Mesenteric fat pad (tissue), 1 donor: ENCODE results near the gene RHBDL1. TPM values are rescaled to one million over a fixed set of nuclear protein-coding genes. Genes with fewer than 3 reads are reported as not detected.

ENCODE experiments used
- DNase-seq: peaks from one replicate; pipeline ENCODE4 v3.0.0-alpha.2; 2020; ENCODE audit warnings: low spot score
- total RNA-seq: library from RNA; stranded (reverse); fragmentation: NEBNext Ultra II Directional; extraction: Animal tissue kit (Norgen Biotek cat#: 25700); gene quantifications from one replicate; pipeline ENCODE4 v1.2.1, GENCODE V29; 2021
- donor health status: DM: yes; HTN: yes; CAD: no.

Gene RHBDL1
- total RNA-seq, 1 donor from 2014 or later: 0.84 TPM

DNA sequence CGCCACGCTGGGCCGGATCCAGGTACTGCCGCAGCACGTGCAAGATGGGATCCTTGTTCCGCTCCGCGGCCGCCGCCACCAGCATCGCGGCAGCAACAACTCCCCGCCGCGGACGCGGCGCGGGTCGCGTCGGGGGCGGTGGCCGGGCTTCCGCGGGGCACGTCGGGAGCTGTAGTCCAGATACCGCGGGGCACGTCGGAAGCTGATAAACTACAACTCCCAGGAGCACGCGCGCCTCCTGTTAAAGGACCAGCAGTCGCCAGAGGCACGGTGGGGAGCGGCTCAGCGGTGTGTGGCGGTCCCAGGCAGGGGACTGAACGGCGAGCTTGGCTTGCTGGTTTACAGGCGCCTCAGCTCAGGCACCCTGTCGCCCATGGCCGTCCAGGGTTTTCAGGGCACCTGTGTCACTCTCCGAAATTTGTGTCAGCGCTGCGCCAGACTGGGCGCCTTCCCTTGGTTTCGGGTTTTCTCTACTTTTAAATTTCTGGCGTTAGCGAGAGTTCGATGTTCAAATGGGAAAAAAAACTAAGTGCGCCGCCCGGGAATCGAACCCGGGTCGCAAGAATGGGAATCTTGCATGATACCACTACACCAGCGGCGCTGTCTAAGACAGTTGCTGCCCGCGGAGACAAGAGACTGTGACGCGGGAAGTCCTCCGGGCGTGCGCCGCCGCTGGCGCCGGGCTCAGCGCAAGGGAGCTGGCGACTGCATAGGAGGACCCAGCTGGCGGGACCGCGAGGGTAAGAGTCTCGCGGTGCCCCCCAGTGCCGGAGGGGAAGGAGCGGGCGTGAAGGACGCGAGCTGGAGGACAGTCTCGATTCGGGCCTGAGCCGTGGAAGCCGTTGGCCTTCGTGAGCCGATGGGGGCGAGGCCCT, 39.0 kb upstream of the RHBDL1 start, which contains the start of gene METTL26:
Gene METTL26 (minus strand): TSS at position 100 of the 875 bp plus-strand sequence. CDS start 15 bp downstream, at position 85.
- DNase-seq: peak; percentile 98

DNA sequence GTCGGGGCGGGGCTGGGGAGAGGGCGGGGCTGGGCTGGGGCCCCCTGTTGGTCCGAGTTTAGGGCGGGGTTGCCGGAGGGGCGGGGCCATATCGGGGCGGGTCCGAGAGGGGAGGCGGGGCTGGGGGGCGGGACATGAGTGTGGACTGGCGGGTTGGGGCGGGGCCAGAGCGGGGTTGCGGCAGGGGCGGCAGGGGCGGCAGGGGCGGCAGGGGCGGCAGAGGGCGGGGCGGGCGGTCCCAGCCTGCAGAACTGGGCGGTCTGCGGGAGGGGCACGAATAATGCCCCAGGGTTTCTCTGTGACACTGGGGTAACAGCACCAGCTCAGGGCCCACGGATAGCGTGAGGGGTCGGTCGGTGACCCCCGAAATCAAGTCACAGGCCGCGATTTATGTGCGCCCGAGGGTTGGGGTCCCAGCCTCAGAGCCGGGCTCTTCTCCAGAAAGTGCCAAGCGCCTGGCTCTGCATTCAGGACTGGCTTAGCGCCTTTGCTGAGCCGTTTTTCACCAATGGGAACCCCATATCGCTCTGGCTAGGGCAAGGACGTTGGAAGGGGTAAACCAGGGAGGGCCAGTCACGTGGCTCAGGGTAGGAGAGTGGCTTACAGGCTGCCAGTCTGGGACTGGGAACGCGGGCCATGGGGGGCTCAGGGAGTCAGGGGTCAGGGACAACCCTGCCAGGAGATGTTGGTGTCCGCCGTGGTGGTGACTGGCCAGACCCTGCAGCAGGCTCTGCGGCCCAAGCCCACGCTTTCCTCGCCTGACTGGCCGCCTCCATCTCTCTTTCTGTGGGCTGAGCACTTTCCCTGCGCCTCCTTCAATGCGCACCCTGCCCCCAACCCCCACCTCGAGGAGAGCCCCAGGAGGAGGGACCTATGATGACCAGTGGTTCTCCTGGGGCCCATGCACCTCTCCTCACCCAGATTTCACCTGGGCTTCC, 38.1 kb upstream of the RHBDL1 start:
- DNase-seq: peak; percentile 95

DNA sequence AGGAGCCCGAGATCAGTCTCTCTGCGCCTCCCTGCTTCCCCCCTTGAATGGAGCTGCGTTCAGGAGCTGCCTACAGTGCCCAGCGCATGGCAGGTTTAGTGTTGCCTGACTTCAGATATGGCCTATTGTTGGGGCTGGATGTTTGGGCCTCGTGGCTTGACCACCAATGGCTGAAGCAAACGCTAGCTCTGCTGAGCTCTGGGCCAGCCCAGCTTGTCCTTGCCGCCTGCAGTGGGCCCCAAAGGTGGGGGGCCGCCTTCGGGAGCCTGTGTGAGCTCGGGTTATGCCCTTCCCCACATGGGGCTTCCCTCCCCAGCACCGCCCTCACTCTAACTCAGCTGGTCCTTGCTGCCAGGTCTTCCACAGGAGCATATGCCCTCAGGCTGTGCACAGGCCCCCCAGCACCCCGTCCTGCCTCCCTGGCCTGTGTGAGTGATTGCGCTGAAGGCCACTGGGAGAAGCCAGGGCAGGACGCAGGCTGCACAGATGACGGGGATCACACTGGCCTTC, 37.4 kb upstream of the RHBDL1 start:
- no peak for DNase-seq

DNA sequence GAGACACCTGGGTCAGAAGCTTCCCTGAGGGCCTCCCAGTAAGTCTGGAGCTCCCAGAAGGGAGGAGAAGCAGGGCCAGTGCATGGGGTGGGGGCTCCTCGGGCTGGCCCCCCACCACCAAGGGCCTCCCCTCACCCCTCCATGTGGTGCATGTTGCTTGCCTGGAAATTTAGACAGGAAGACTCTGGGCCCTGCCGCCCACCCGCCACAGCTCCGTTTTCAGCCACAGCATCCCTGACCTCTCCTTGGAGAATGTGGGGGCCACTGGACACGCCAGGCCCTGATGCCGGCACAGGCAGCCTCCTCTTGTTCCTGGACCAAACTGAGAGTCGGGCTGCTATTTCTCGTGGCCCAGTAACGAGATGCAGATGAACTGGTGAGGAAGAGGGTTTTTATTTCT, 36.6 kb upstream of the RHBDL1 start:
- no peak for DNase-seq

DNA sequence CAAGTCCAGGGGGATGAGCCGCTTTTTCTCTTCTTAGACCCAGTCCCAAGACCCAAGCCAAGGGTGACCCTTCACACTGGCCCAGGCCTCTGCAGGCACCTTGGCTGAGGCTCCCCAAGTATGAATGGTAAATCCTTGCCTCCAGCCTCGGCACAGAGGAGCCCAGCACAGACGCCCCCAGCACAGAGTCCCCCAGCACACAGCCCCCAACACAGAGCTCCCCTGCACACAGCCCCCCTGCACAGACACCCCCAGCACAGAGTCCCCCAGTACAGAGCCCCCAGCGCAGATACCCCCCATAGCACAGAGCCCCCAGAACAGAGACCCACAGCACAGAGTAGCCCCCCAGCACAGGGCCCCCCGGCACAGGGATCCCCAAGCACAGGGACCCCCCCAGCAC, 34.9 kb upstream of the RHBDL1 start:
- DNase-seq: no peak

DNA sequence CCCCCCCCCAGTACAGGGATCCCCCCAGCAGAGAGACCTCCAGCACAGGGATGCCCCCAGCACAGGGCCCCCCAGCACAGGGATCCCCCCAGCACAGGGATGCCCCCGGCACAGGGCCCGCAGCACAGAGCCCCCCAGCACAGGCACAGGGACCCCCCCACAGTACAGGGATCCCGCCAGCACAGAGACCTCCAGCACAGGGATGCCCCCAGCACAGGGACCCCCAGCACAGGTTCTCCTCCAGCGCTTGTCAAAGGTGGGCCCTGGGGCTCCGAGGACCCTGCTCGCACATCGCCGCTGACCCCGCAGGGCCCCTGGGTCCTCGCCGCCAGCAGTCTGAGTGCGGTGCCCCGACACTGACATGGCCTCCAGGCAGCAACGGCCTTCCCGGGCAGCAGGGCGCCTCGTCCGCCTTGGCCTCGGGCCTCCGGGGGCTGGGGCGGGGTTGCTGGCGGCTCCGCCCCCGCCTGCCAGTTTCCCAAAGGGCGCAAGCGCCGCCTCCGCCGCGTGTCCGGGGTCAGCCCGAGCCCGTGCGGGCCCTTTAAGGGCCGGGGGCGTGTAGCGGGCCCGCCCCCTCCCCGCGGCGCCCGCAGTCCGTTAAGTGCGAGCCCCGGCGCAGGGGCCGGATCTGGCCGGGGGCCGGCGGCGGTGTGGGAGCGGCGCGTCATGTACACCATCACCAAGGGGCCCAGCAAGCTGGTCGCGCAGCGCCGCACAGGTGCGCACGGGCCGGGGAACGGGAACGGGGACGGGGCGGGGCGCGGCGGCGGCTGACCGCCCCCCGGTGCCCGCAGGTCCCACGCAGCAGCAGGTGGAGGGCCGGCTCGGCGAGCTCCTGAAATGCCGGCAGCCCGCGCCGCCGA, 33.9 kb upstream of the RHBDL1 start, which contains the start of gene MCRIP2:
Gene MCRIP2 (plus strand): TSS at position 503 of the 863 bp plus-strand sequence. CDS start 164 bp downstream, at position 667.
- peak; percentile 95 for DNase-seq

DNA sequence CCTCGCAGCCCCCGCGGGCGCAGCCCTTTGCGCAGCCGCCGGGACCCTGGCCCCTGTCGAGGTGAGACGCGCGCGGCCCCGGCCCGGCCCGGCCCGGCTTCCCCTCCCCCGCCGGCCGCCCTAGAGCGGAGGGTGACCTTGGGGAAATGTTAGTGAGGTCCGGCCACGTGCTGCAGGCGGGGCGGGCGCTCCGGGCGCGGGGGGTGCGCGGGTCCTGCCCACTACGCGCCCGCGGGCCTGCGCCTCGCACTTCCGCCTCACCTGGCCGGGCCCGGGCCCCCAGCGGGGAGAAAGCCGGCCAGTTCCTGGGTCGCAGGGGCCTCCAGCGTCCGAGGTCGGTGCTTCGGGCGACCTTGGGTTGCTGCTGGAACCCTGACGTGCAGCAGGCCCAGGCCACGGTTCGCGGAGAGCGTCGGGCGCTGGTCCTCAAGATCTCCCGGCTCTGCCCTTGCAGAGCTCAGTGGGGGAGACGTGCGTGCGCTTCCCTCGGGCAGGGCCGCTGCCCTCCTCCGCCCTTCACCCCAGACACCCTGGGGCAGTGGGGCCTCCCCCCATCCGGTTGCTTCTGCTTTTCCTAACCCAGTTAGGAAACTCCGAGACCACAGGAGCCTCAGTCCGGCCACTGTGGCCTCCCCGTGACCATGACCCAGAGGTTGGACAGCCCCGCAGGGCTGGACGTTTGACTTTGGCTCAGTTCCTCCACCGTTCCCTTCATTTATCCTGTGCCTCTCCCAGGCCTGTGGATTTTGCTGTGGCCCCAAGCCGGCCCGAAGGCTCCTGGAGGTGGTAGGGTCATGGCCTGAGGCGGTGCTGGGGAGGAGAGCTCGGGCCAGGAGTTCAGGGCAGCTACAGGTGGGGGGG, 33.1 kb upstream of the RHBDL1 start:
- no peak for DNase-seq

DNA sequence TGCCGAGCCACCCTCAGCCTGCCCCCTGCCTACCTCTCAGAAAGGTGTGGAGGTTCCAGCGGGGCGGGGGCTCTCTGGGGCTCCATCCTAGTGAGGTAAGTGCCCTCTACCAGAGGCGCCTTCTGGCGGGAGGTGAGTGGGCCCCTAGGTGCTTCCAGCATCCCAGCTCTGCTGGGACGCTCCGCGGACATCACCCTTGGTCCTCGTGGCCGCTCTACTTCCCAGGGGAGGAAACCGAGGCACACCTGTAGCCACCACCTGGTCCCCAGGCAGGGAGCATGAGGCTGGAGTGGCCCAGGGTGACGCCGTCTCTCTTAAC, 32.5 kb upstream of the RHBDL1 start:
- no peak for DNase-seq

DNA sequence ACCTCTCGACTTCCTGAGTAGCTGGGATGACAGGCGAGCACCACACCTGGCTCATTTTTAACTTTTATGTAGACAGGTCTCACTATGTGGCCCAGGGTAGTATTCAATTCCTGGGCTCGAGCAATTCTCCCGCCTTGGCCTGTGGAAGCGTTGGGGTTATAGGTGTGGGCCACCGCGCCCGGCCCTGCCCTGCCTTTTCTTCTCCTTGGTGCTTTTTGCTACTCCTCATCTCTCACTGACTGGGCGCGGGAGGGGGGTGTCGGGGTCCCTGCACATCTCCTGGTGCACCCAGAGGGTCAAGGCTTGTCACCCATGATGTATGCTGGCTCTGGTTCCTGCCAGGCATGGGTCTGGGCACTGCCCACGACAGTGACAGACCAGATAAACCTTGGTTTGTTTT, 30.9 kb upstream of the RHBDL1 start:
- DNase-seq: no peak

DNA sequence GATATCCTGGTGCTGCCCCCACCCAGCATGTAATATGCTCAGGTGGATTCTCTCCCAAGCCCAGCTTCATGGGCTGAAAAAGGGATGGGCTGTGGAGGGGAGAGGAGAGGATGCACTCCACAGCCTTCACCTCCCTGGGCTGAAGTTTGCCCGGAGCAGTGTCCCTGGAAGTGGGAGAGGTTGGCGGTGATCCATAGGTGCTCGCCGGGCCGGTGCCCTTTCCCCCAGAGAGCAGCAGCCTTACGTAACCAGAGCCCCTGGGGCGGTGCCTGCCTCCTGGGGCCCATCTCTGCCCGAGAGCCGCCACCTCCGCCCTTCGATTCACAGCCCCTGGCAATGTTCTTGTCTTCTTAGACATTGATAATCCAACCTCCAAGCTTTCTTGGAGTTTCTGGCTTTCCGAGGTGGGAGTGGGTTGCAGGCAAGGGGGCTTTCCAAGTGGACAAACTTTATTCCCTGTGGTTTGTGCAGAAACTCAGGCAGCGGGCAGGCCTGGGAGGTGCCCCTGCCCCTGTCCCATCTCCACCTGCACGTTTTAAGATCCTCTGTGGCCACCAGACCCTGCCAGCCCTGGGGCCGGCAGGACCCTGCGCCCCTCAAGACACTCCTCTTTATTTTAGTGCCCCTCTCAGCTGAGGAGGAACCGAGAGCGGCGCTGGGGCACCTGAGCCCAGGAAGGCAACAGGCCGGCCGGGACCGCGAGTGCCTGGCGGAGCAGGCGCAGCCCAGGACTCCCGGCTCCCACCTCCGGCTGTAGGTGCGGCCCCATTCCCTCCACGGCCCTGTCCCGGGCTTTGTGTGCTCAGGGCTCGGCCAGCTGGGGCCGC, 29.4 kb upstream of the RHBDL1 start:
- no peak for DNase-seq

DNA sequence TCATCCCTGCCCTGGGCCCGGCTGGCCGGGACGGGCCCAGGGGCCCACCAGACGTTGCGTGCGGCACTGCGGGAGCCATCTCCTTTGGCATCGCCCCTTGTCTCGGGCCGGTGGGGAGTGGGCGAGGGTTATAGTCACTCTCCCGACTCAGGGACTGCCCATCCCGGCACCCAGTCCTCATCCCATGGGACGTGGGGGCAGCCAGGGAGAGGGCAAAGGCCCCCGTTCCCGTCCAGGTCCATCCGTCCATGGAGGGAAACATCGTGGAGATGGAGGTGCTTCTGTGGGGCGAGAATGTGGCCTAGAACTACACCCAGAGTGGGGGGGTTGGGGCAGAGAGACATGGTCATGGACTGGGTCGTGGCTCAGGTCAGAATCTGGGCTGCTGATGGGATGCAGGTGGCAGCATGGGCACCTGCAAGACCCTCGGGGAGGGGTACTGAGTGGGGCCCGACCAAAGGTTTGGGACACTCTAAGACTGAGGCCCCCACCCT, 28.7 kb upstream of the RHBDL1 start:
- DNase-seq: no peak

DNA sequence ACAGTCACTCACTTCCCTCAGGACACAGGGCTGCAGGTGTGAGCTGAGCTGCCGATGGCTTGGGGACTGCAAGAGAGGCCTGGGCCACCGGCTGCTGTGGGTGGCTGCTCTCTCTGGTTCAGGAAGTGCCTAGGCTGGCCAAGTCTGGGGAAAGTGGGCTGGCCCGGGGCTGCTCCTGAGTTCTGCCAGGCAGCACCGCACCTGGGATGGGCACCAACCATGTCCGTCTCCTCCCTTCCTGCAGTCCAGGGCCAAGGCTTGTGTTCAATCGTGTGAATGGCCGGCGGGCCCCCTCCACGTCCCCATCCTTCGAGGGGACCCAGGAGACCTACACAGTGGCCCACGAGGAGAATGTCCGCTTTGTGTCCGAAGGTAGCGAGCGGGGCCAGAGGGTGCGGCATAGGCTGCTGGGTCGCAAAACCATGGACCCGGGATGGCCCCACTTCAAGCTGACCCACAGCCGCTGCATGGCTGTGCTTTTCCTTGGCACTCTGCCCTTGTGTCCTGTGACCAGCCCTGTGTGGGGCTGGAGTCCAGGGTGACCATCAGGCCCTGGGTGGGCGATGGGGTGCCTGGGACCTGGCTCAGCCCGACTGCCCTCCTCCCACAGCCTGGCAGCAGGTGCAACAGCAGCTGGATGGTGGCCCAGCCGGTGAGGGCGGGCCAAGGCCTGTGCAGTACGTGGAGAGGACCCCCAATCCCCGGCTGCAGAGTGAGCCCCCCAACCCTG, 28.1 kb upstream of the RHBDL1 start:
- no peak for DNase-seq

DNA sequence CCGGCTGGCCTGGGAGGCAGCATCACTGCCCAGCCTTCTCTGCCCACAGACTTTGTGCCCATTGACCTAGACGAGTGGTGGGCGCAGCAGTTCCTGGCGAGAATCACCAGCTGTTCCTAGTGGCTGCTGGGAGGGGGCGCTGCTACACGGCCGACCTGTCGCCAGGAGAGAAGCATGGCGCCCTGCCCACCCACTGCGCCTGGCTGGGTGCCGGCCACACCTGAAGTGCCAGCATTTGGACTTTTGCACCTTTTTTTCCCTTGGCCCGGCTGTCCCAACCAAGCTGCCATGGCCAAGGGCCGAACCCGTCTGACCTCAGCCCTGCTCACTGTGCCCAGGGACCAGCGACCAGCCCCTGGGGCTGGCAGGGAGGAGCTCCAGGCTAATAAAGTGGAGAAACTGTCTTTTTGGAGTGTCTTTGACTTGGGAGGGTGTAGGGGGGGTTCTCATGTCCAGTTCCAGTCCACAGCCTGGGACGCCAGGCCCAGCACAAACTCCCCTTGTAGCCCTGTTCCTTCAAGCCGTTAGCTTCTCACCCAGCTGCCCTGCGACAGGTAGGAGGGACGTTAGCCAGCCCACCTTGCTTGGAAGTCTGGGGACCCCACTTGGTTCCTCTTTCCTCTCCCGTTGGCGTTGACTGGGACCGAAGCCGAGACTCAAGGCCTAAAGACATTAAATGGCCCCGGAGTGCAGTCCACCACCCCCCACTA, 27.2 kb upstream of the RHBDL1 start:
- no peak for DNase-seq

DNA sequence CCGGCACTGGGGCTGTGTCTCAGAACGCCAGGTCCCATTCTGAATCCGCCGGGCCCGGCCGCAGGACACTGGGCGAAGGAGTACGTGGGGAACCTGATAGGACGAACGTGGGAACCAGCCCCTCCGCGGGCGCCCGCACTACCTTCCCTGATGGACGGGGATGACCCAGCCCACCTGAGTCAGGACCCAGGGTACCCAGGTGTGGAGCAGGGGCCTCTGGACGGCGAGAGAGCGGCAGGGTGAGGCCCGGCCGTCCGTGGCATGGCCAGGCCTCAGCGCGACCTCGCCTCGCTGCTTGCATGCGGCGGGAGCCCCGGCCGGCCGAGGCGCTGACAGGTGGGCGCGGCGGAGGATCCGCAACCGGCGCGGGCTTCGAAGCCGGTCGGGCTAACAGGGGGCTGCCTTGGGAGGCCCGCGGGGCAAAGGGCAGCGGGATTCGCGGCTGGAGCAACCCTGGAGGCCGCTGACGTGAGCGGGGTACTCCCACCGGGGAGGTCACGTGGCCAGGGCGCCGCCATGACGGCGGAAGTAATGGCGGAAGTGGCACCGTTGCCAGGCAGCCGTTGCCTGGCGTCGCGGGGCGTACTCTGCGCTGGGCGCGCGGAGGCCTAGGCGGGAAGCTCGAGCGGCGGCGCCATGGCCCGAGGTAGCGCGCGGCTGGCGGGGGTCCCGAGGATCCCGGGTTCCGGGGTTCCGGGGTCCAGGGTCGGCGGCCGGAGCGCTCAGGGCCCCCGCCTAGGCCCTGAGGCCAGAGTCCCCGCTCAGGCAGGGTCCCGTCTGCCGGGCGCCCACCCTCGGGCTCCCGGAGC, 26.5 kb upstream of the RHBDL1 start, which contains the start of gene WDR90:
Gene WDR90 (plus strand): TSS at position 585 of the 809 bp plus-strand sequence. CDS start 52 bp downstream, at position 637.
- peak; percentile 99 for DNase-seq

DNA sequence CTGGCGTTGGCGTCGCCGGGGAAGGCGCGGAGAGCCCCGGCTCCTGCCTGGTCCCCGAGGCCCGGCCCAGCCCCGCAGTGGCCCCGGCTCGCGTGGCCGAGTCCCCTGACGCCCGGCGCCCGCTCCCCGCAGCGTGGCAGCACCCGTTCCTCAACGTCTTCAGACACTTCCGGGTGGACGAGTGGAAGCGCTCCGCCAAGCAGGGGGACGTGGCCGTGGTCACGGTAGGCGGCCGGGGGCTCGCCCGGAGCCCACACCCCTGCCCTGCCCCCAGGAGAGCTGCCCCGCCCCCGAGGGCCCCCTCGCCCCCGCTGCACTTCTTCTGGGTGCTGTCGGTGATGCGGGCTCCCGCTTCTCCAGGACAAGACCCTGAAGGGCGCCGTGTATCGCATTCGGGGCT, 25.8 kb upstream of the RHBDL1 start:
- DNase-seq: no peak

DNA sequence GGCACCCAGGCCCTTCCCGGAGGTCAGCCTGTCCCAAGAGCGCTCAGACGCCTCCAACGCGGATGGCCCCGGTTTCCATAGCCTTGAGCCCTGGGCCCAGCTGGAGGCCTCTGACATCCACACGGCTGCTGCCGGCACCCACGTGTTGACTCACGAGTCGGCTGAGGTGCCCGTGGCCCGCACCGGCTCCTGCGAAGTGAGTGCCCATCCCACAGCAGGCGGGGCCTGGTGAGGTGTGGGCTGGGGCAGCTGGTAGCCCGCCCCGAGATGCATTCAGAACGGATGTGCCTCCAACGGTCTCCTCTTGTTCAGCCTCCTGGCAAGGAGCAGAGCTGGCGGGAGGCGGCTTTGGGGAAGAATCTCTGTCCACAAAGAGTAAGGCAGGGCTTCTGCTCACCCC, 23.6 kb upstream of the RHBDL1 start:
- DNase-seq: no peak
